ENCODE results near the gene TMEM176B.

Gene TMEM176B

GRCh38 chr7:150799741-150800580 lies at the start of gene TMEM176B:
Gene TMEM176B, minus strand, starts transcription at chr7:150800364. Its CDS starts 3,795 bp downstream, at chr7:150796569.
- DNase-seq (ENCODE audit: low read depth) = no peak

- no peak for DNase-seq (ENCODE audit: low read depth)
Observed at GRCh38 chr7:150849204-150849775, 49.1 kb upstream of the TMEM176B start.

GRCh38 chr7:150848561-150849115 lies 48.5 kb upstream of the TMEM176B start:
- DNase-seq (ENCODE audit: low read depth) = no peak

GRCh38 chr7:150848111-150848510 lies 47.9 kb upstream of the TMEM176B start:
- DNase-seq (ENCODE audit: low read depth) = no peak

- no peak for DNase-seq (ENCODE audit: low read depth)
Observed at GRCh38 chr7:150847536-150847935, 47.4 kb upstream of the TMEM176B start.

- DNase-seq (ENCODE audit: low read depth) = no peak
Observed at GRCh38 chr7:150846291-150847115, 46.3 kb upstream of the TMEM176B start.

GRCh38 chr7:150845421-150845861 lies 45.3 kb upstream of the TMEM176B start:
- no peak for DNase-seq (ENCODE audit: low read depth)

GRCh38 chr7:150842716-150843115 lies 42.6 kb upstream of the TMEM176B start:
- DNase-seq (ENCODE audit: low read depth) = no peak

GRCh38 chr7:150842018-150842417 lies 41.9 kb upstream of the TMEM176B start:
- DNase-seq (ENCODE audit: low read depth) = no peak

GRCh38 chr7:150838965-150839650 lies 38.9 kb upstream of the TMEM176B start:
- no peak for DNase-seq (ENCODE audit: low read depth)

- no peak for DNase-seq (ENCODE audit: low read depth)
Observed at GRCh38 chr7:150835702-150836280, 35.6 kb upstream of the TMEM176B start.

- DNase-seq (ENCODE audit: low read depth) = no peak
Observed at GRCh38 chr7:150835019-150835418, 34.9 kb upstream of the TMEM176B start.

- DNase-seq (ENCODE audit: low read depth) = no peak
Observed at GRCh38 chr7:150831851-150832250, 31.7 kb upstream of the TMEM176B start.

- no peak for DNase-seq (ENCODE audit: low read depth)
Observed at GRCh38 chr7:150830937-150831336, 30.8 kb upstream of the TMEM176B start.

- DNase-seq (ENCODE audit: low read depth) = no peak
Observed at GRCh38 chr7:150829426-150829825, 29.3 kb upstream of the TMEM176B start.

- DNase-seq (ENCODE audit: low read depth) = no peak
Observed at GRCh38 chr7:150828384-150828783, 28.2 kb upstream of the TMEM176B start.

- DNase-seq (ENCODE audit: low read depth) = no peak
Observed at GRCh38 chr7:150826061-150826849, 26.1 kb upstream of the TMEM176B start.

GRCh38 chr7:150824379-150825177 lies 24.4 kb upstream of the TMEM176B start:
- DNase-seq (ENCODE audit: low read depth) = no peak

GRCh38 chr7:150823484-150824126 lies 23.4 kb upstream of the TMEM176B start:
- DNase-seq (ENCODE audit: low read depth) = no peak

All from GM04503 (cell line).